ENCODE measurements around the gene LRCH3.
A peak's percentile ranks its signal among the peaks of the same experiment; 100 is the strongest.

GRCh38 chr3:197912741-197913476 lies 121.9 kb downstream of the LRCH3 start:
- TF ChIP-seq POLR2A (IDR thresholded peaks at IDR 0.05) (peak in 1 of 3 donors; percentile 31), CTCF (IDR thresholded peaks at IDR 0.05) (no peak)
